Mesenchymal stem cell (in vitro differentiated cells and primary cell): Measurements from ENCODE around the gene RRBP1.

Source experiments
- DNase-seq: peaks from one replicate; pipeline ENCODE4 v3.0.0-alpha.2; 2013
- H2AFZ ChIP-seq: one replicate; pipeline ENCODE4 v1.6.1; 2013; ENCODE audit warnings: low read depth, mild to moderate bottlenecking, control low read depth, inconsistent platforms, low read length, moderate library complexity
- H2AK5ac ChIP-seq: 2 replicates; pipeline ENCODE4 v1.6.1; 2013; ENCODE audit warnings: low read length, moderate library complexity, mild to moderate bottlenecking, inconsistent platforms; ENCODE audit not compliant: severe bottlenecking
- H2BK120ac ChIP-seq: one replicate; pipeline ENCODE4 v1.6.1; 2013; ENCODE audit warnings: low read depth, mild to moderate bottlenecking, inconsistent platforms, low read length, moderate library complexity
- H2BK12ac ChIP-seq, 2 experiments: one replicate each; pipeline ENCODE4 v1.6.1; 2013; ENCODE audit warnings: inconsistent platforms in 2 of 2, low read length in 2 of 2, mild to moderate bottlenecking in 2 of 2, moderate library complexity in 2 of 2, control low read depth in 1 of 2
- H2BK15ac ChIP-seq: one replicate; pipeline ENCODE4 v1.6.1; 2013; ENCODE audit warnings: mild to moderate bottlenecking, low read depth, inconsistent platforms; ENCODE audit not compliant: poor library complexity, severe bottlenecking
- H2BK5ac ChIP-seq: 2 replicates; pipeline ENCODE4 v1.6.1; 2013; ENCODE audit warnings: low read depth, mild to moderate bottlenecking, low read length, control low read depth, inconsistent platforms; ENCODE audit not compliant: poor library complexity, severe bottlenecking
- H3K14ac ChIP-seq, 2 experiments: one replicate each; pipeline ENCODE4 v1.6.1; 2013; ENCODE audit warnings: inconsistent platforms in 2 of 2, low read length in 2 of 2, control low read depth in 1 of 2, mild to moderate bottlenecking in 1 of 2, moderate library complexity in 1 of 2
- H3K18ac ChIP-seq, 2 experiments: one replicate each; pipeline ENCODE4 v1.6.1; 2013; ENCODE audit warnings: inconsistent platforms in 2 of 2, low read length in 2 of 2, control low read depth in 1 of 2, low read depth in 1 of 2, mild to moderate bottlenecking in 1 of 2
- H3K23ac ChIP-seq, 2 experiments: one replicate each; pipeline ENCODE4 v1.6.1; 2013; ENCODE audit warnings: inconsistent platforms in 2 of 2, low read length in 2 of 2, mild to moderate bottlenecking in 2 of 2, moderate library complexity in 2 of 2, control low read depth in 1 of 2
- H3K27ac ChIP-seq: 2 replicates; pipeline ENCODE4 v1.5.1; 2013; ENCODE audit warnings: mild to moderate bottlenecking, moderate library complexity, low read length, control low read depth, inconsistent platforms; ENCODE audit not compliant: poor library complexity, severe bottlenecking
- H3K27me3 ChIP-seq, 2 experiments: 2 replicates each; pipeline versions ENCODE4 v1.6.1 to v1.7.0; 2013; ENCODE audit warnings: low read length in 2 of 2, mild to moderate bottlenecking in 2 of 2, moderate library complexity in 2 of 2, control low read depth in 1 of 2, inconsistent platforms in 1 of 2; ENCODE audit not compliant: control insufficient read depth in 1 of 2, insufficient read depth in 1 of 2
- H3K36me3 ChIP-seq, 2 experiments: 2 replicates each; pipeline versions ENCODE4 v1.6.1 to v1.7.0; 2013; ENCODE audit warnings: low read length in 2 of 2, control low read depth in 1 of 2, inconsistent platforms in 1 of 2, low read depth in 1 of 2, mild to moderate bottlenecking in 1 of 2; ENCODE audit not compliant: insufficient read depth in 2 of 2, control insufficient read depth in 1 of 2
- H3K4ac ChIP-seq, 2 experiments: one replicate each; pipeline ENCODE4 v1.6.1; 2013; ENCODE audit warnings: inconsistent platforms in 2 of 2, low read length in 2 of 2, mild to moderate bottlenecking in 2 of 2, moderate library complexity in 2 of 2, control low read depth in 1 of 2, low read depth in 1 of 2
- H3K4me1 ChIP-seq: 2 replicates; pipeline ENCODE4 v1.6.1; 2013; ENCODE audit warnings: low read depth, low read length, control low read depth; ENCODE audit not compliant: control insufficient read depth, insufficient read depth
- H3K4me2 ChIP-seq: 2 replicates; pipeline ENCODE4 v1.6.1; 2013; ENCODE audit warnings: low read length, mild to moderate bottlenecking, inconsistent platforms; ENCODE audit not compliant: poor library complexity, severe bottlenecking
- H3K4me3 ChIP-seq, 2 experiments: 2 replicates each; pipeline versions ENCODE4 v1.5.1 to v1.7.0; 2013; ENCODE audit warnings: low read length in 2 of 2, mild to moderate bottlenecking in 2 of 2, control low read depth in 1 of 2, low read depth in 1 of 2; ENCODE audit not compliant: insufficient read depth in 1 of 2
- H3K79me1 ChIP-seq: replicated peaks from 2 replicates; pipeline ENCODE4 v1.6.1; 2013; ENCODE audit warnings: mild to moderate bottlenecking, control low read depth, low read length, inconsistent platforms; ENCODE audit not compliant: poor library complexity, severe bottlenecking
- H3K9ac ChIP-seq: 2 replicates; pipeline ENCODE4 v1.7.0; 2013; ENCODE audit warnings: mild to moderate bottlenecking, low read length, moderate library complexity
- H3K9me3 ChIP-seq: 2 replicates; pipeline ENCODE4 v1.7.0; 2013; ENCODE audit warnings: mild to moderate bottlenecking, low read length; ENCODE audit not compliant: control insufficient read depth
- H4K8ac ChIP-seq: one replicate; pipeline ENCODE4 v1.6.1; 2013; ENCODE audit warnings: inconsistent platforms, mild to moderate bottlenecking, low read length, moderate library complexity
- H4K91ac ChIP-seq: one replicate; pipeline ENCODE4 v1.6.1; 2013; ENCODE audit warnings: mild to moderate bottlenecking, low read length, inconsistent platforms
- WGBS: methylation state at CpG from one replicate; pipeline ENCODE4 v1.1.7; 2013; ENCODE audit warnings: mixed read lengths; 5-methylcytosine and 5-hydroxymethylcytosine counted together

RRBP1 gene

GRCh38 chr20:17657898-17658647 lies 24.0 kb downstream of the RRBP1 start:
- Histone ChIP-seq H2BK15ac (no peak overlapping the region), H3K79me1 (peaks cover 17% of the 10 kb centered on the region), H3K4me2 (no peak overlapping the region), H2AK5ac (no peak overlapping the region), H2BK120ac (no peak overlapping the region), H3K9ac (no peak overlapping the region), H3K4ac (no peak overlapping the region), H3K18ac (no peak overlapping the region), H3K9me3 (peaks cover 8% of the 10 kb centered on the region), H3K27me3 (no peaks in the 10 kb centered on the region), H4K8ac (no peak overlapping the region), H3K4me3 (no peak overlapping the region), H3K23ac (no peak overlapping the region), H3K4me1 (peaks cover 33% of the 10 kb centered on the region), H3K27ac (no peak overlapping the region), H3K36me3 (peaks cover 46 to 55% of the 10 kb centered on the region in 2 experiments), H2AFZ (no peak overlapping the region), H3K14ac (no peak overlapping the region), H2BK12ac (no peak overlapping the region), H2BK5ac (no peak overlapping the region), H4K91ac (no peak overlapping the region)
- DNase-seq = no peak
- 98% methylated on average over 9 of the region's 9 CpGs for WGBS

DNA sequence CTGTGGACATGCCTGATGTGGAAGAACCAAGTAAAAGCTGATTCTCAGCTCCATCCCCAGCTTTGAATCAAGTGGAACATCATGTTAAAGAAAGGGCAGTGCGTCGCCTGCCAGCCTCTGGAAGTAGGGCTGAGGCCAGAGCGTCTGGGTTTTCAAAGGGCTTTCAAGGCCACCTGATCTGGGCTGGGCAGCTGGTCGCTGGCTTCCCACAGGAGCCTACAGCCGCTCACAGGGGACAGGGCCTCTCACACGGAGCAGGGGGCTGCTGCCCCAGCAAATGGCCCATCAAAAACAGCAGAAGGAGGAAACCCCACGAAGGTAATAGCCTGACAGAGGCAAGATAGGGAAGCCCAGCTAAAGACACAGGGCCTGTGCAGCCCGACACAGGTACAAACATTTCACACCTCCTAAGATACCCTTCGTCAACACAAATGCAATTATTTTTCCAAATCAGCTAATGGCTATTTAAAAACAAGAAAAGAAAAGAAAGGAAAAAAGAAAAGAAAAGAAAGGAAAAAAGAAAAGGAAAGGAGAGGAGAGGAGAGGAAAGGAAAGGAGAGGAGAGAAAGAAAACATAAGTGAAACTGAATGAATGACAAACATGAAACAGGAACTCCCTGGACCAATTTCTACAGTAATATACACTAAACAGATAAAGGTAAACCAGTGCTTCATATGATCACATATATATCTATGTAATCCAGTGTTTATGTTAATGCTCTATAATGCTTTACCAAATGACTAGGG lies 24.8 kb downstream of the RRBP1 start:
- no peak overlapping the region for H2BK12ac ChIP-seq
- no peak overlapping the region for H2BK5ac ChIP-seq
- no peak overlapping the region for H3K18ac ChIP-seq
- H4K8ac ChIP-seq = no peak overlapping the region
- H3K4me3 ChIP-seq = no peak overlapping the region
- H3K4me1 ChIP-seq = peaks cover 32% of the 10 kb centered on the region
- no peak overlapping the region for H3K9ac ChIP-seq
- DNase-seq = no peak
- no peak overlapping the region for H3K4me2 ChIP-seq
- no peak overlapping the region for H3K23ac ChIP-seq
- H3K14ac ChIP-seq = no peak overlapping the region
- no peak overlapping the region for H2AK5ac ChIP-seq
- no peak overlapping the region for H4K91ac ChIP-seq
- no peak overlapping the region for H2BK120ac ChIP-seq
- H3K27ac ChIP-seq = no peak overlapping the region
- peaks cover 17% of the 10 kb centered on the region for H3K79me1 ChIP-seq
- no peak overlapping the region for H3K4ac ChIP-seq
- peaks cover 8% of the 10 kb centered on the region for H3K9me3 ChIP-seq
- H2AFZ ChIP-seq = no peak overlapping the region
- peaks cover 54 to 59% of the 10 kb centered on the region in 2 experiments for H3K36me3 ChIP-seq
- 80% methylated on average over 7 of the region's 9 CpGs for WGBS
- no peaks in the 10 kb centered on the region for H3K27me3 ChIP-seq
- no peak overlapping the region for H2BK15ac ChIP-seq

DNA sequence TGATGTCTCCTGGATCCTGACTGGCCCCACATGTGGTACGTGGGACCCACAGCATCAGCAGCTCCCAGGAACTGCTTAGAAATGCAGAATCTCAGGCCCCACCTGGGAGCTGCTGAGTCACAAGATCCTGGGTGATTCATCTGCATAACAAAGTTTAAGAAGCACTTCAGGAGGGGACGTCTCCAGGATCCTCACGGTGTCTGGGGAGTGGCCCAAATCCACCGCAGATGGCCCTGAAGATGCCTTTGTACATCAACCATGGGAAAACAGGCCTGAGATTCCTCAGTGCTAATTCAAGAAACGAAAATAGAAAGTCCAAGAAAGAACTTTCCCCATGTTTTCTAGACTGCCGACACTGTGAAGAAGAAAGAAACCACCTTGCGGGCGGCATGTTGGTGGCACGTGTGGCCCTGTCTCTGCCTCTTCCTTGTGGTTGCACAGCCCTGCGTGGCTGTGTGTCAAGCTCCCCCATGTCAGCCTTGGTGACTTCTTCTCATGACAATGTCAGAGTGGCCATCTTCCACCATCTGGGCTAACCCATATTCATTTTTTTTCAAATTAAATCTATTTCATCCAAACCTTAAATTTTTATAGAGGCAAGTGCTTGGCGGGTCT lies 26.1 kb downstream of the RRBP1 start:
- Histone ChIP-seq H3K9ac (peak overlapping the region; percentile 37), H3K79me1 (peaks cover 17% of the 10 kb centered on the region), H3K18ac (no peak overlapping the region), H3K4me3 (no peak overlapping the region), H3K27ac (peak overlapping the region; percentile 38), H3K14ac (no peak overlapping the region), H2BK5ac (no peak overlapping the region), H4K91ac (no peak overlapping the region), H2BK120ac (no peak overlapping the region), H2AK5ac (peak overlapping the region; percentile 66), H4K8ac (no peak overlapping the region), H2AFZ (no peak overlapping the region), H3K36me3 (peaks cover 60 to 62% of the 10 kb centered on the region in 2 experiments), H3K27me3 (no peaks in the 10 kb centered on the region), H2BK15ac (no peak overlapping the region), H3K9me3 (peaks cover 8% of the 10 kb centered on the region), H3K4me2 (no peak overlapping the region), H3K4ac (no peak overlapping the region), H2BK12ac (no peak overlapping the region), H3K4me1 (peaks cover 31% of the 10 kb centered on the region), H3K23ac (no peak overlapping the region)
- 70% methylated on average over 11 of the region's 11 CpGs for WGBS
- DNase-seq = no peak

GRCh38 chr20:17655286-17655651 lies 26.8 kb downstream of the RRBP1 start:
- H3K9ac ChIP-seq = peak overlapping the region; percentile 37
- no peak overlapping the region for H2AK5ac ChIP-seq
- H3K27ac ChIP-seq = peak overlapping the region; percentile 73
- H4K8ac ChIP-seq = no peak overlapping the region
- H3K4me1 ChIP-seq = peaks cover 31% of the 10 kb centered on the region
- WGBS = 80% methylated on average over 7 of the region's 7 CpGs
- no peak overlapping the region for H4K91ac ChIP-seq
- no peak overlapping the region for H2AFZ ChIP-seq
- no peak overlapping the region for H3K23ac ChIP-seq
- H3K36me3 ChIP-seq = peaks cover 64 to 66% of the 10 kb centered on the region in 2 experiments
- no peak overlapping the region for H3K18ac ChIP-seq
- no peak overlapping the region for H2BK15ac ChIP-seq
- H2BK5ac ChIP-seq = no peak overlapping the region
- H3K4me3 ChIP-seq = no peak overlapping the region
- H3K4me2 ChIP-seq = no peak overlapping the region
- DNase-seq = no peak
- H3K27me3 ChIP-seq = no peaks in the 10 kb centered on the region
- H2BK120ac ChIP-seq = no peak overlapping the region
- no peak overlapping the region for H3K4ac ChIP-seq
- H2BK12ac ChIP-seq = no peak overlapping the region
- no peak overlapping the region for H3K14ac ChIP-seq
- H3K9me3 ChIP-seq = peaks cover 8% of the 10 kb centered on the region
- peaks cover 18% of the 10 kb centered on the region for H3K79me1 ChIP-seq
